Nephron progenitor cell (in vitro differentiated cells): Measurements from ENCODE around the gene CHD2.
A peak's percentile ranks its signal among the peaks of the same experiment; 100 is the strongest.

Experiments used
- DNase-seq: peaks from one replicate; pipeline ENCODE4 v3.0.0; 2021
- H3K27ac Mint-ChIP-seq: 2 replicates; pipeline ENCODE4 v1.8.0; 2021; ENCODE audit warnings: mild to moderate bottlenecking, moderate library complexity, mixed read lengths
- H3K27me3 Mint-ChIP-seq: 2 replicates; pipeline ENCODE4 v1.8.0; 2021; ENCODE audit warnings: mild to moderate bottlenecking, low read depth, mixed read lengths; ENCODE audit not compliant: poor library complexity
- H3K36me3 Mint-ChIP-seq: 2 replicates; pipeline ENCODE4 v1.8.0; 2021; ENCODE audit warnings: low read depth, mixed read lengths
- H3K4me1 Mint-ChIP-seq: 2 replicates; pipeline ENCODE4 v1.8.0; 2021; ENCODE audit warnings: mixed read lengths
- H3K4me3 Mint-ChIP-seq: 2 replicates; pipeline ENCODE4 v1.8.0; 2021; ENCODE audit warnings: mild to moderate bottlenecking, moderate library complexity, mixed read lengths
- H3K9me3 Mint-ChIP-seq: 2 replicates; pipeline ENCODE4 v1.8.0; 2021; ENCODE audit warnings: mild to moderate bottlenecking, moderate library complexity, mixed read lengths
- TF ChIP-seq, protein P1 (sequence below): fragments of 200-600 bp; sonication (generic); IDR thresholded peaks from 2 replicates; pipeline ENCODE4 v1.5.0; 2021; ENCODE audit warnings: antibody characterized with exemption

The CHD2 gene

DNA sequence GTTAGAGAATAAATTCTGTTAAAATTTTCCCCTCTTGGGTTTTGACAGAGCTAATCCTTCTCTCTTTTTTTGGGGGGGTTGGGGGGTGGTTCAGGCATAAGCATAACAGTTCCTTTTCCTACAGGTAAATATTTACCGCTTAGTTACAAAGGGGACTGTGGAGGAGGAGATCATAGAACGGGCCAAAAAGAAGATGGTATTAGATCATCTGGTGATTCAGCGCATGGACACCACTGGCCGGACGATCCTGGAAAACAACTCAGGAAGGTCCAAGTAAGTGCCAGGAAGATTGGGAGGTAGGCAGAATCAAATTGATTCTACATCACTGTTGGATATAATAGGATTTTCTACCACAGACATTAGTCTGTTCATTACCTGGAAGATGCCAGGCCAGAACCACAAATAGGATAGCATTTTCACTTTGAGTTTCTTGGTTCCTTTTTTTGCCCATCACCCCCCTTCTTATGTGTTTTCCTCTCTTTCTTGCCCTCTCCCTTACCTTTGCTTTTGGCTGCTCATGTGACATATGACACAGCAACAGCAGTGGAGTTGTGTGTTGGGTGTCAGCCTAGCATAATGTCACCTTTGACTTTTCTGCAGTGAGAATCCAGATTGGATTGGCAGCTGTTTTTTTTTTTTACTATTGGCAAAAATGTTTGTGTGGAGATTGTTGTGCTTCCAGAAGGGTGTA, 79.0 kb downstream of the CHD2 start:
- Mint-ChIP-seq H3K36me3 (peaks cover 22% of the 10 kb centered on the region), H3K27me3 (no peaks in the 10 kb centered on the region), H3K27ac (peak overlapping the region; percentile 68), H3K4me1 (no peaks in the 10 kb centered on the region), H3K9me3 (no peaks in the 10 kb centered on the region), H3K4me3 (no peak overlapping the region)
- TF ChIP-seq, protein P1, sequence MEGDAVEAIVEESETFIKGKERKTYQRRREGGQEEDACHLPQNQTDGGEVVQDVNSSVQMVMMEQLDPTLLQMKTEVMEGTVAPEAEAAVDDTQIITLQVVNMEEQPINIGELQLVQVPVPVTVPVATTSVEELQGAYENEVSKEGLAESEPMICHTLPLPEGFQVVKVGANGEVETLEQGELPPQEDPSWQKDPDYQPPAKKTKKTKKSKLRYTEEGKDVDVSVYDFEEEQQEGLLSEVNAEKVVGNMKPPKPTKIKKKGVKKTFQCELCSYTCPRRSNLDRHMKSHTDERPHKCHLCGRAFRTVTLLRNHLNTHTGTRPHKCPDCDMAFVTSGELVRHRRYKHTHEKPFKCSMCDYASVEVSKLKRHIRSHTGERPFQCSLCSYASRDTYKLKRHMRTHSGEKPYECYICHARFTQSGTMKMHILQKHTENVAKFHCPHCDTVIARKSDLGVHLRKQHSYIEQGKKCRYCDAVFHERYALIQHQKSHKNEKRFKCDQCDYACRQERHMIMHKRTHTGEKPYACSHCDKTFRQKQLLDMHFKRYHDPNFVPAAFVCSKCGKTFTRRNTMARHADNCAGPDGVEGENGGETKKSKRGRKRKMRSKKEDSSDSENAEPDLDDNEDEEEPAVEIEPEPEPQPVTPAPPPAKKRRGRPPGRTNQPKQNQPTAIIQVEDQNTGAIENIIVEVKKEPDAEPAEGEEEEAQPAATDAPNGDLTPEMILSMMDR, result no peak
- no peak for DNase-seq

DNA sequence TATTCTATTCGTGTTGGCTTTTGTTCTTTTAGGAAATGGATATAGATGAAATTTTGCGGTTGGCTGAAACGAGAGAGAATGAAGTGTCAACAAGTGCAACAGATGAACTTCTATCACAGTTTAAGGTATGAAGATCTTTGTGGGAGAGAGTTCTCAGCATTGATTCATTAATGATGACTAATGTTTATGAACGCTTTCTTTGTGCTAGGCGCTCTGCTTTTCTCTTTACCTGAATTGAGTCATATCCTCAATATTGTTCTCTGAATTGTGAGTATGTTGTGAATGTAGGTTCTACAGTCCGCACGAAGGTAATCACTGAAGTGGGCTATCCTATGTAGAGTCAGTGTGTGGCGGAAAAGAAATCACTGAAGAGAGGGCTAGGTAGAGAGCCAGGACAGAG, 81.2 kb downstream of the CHD2 start:
- DNase-seq, result no peak
- H3K27ac Mint-ChIP-seq, result no peak overlapping the region
- no peaks in the 10 kb centered on the region for H3K27me3 Mint-ChIP-seq
- H3K9me3 Mint-ChIP-seq, result no peaks in the 10 kb centered on the region
- H3K4me3 Mint-ChIP-seq, result no peak overlapping the region
- no peaks in the 10 kb centered on the region for H3K4me1 Mint-ChIP-seq
- H3K36me3 Mint-ChIP-seq, result peaks cover 25% of the 10 kb centered on the region
- TF ChIP-seq, protein P1, result no peak

DNA sequence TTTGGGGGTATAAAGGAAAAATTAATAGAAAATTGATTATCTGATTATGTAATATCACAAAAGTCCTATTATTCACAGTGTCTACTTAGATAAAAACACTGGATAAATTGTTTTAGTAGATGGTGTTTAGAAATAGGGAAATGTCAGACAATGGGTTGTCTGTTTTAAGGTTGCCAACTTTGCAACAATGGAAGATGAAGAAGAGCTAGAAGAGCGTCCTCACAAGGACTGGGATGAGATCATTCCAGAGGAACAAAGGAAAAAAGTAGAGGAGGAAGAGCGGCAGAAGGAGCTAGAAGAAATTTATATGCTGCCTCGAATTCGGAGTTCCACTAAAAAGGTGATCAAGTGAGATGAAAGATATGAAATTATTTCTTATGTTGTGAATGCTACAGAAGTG, 84.0 kb downstream of the CHD2 start:
- H3K4me3 Mint-ChIP-seq, result no peak overlapping the region
- no peak for DNase-seq
- no peaks in the 10 kb centered on the region for H3K9me3 Mint-ChIP-seq
- no peaks in the 10 kb centered on the region for H3K27me3 Mint-ChIP-seq
- TF ChIP-seq, protein P1, result no peak
- H3K36me3 Mint-ChIP-seq, result peaks cover 45% of the 10 kb centered on the region
- H3K27ac Mint-ChIP-seq, result peak overlapping the region; percentile 3
- no peaks in the 10 kb centered on the region for H3K4me1 Mint-ChIP-seq

DNA sequence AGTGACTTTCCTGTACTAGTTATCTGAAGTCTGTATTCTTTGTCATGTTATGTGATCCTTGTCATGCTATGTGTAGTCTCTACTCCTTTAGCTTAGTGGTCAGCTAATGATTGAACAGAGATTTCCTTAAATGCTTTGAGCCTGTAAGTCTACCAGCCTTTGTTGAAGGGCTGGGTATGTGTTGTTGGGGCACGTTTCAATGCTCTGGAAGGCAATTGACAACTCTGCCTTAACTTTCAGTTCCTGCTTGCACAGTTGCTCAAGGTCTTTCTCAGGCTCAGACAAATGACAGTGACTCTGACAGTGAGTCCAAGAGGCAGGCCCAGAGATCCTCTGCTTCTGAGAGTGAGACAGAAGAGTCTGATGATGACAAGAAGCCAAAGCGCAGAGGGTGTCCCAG, 89.3 kb downstream of the CHD2 start:
- H3K36me3 Mint-ChIP-seq, result peaks cover 80% of the 10 kb centered on the region
- TF ChIP-seq, protein P1, result no peak
- H3K4me1 Mint-ChIP-seq, result no peaks in the 10 kb centered on the region
- no peak overlapping the region for H3K4me3 Mint-ChIP-seq
- no peaks in the 10 kb centered on the region for H3K9me3 Mint-ChIP-seq
- H3K27ac Mint-ChIP-seq, result peak overlapping the region; percentile 25
- no peaks in the 10 kb centered on the region for H3K27me3 Mint-ChIP-seq
- DNase-seq, result no peak

DNA sequence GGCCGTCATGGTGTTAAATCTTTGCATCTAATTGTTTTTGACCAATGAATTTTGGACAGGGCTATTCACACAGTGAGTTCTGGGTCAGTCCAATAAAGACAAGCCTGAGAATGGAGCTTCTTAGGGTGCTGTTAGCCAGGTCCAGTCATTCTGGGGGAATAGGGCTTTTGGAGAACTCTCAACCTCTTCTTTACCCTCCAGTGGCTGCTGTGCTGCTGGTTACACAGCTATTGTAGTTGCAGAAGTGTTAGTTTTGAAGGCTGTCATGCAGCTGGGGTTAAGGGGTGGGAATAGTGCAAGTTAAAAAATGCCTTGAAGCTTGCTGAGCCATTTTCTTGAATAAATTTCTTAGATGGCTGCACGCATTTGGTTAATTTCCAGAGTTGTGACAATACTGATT, 89.9 kb downstream of the CHD2 start:
- Mint-ChIP-seq H3K36me3 (peaks cover 83% of the 10 kb centered on the region), H3K4me3 (no peak overlapping the region), H3K9me3 (no peaks in the 10 kb centered on the region), H3K27ac (peak overlapping the region; percentile 25), H3K27me3 (no peaks in the 10 kb centered on the region), H3K4me1 (no peaks in the 10 kb centered on the region)
- TF ChIP-seq, protein P1, result no peak
- no peak for DNase-seq

DNA sequence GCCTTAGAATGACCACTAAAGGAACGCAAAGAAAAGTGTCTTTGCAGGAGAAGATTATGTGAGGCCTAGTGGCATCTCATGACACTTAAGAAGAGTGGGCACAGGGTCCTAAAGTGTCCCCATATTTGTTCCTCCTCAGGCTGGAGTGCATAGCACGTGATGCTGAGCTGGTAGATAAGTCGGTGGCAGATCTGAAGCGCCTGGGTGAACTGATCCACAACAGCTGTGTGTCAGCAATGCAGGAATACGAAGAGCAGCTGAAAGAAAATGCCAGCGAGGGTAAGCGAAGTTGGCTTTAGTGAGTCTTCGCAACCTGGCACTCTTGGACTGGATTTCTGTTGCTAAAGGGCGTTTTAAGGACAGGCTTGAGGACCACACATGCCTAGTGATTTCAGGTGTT, 92.6 kb downstream of the CHD2 start:
- H3K4me1 Mint-ChIP-seq, result no peaks in the 10 kb centered on the region
- H3K4me3 Mint-ChIP-seq, result no peak overlapping the region
- TF ChIP-seq, protein P1, result no peak
- no peaks in the 10 kb centered on the region for H3K27me3 Mint-ChIP-seq
- peaks cover 86% of the 10 kb centered on the region for H3K36me3 Mint-ChIP-seq
- H3K27ac Mint-ChIP-seq, result peak overlapping the region; percentile 58
- no peak for DNase-seq
- no peaks in the 10 kb centered on the region for H3K9me3 Mint-ChIP-seq
